Suprapubic skin (tissue), 4 donors: ENCODE data around the gene PRKCE. TPM values are rescaled to one million over a fixed set of nuclear protein-coding genes. Genes with fewer than 3 reads are reported as not detected.

Experiments
- DNase-seq, 2 donors: peaks; one replicate each; pipeline ENCODE4 v3.0.0-alpha.2; 2019; ENCODE audit warnings: low spot score in 2 of 2
- H3K27ac ChIP-seq: fragments of 200-600 bp; sonication (generic); one replicate; pipeline ENCODE4 v1.5.1; 2019
- H3K27me3 ChIP-seq: fragments of 200-600 bp; sonication (generic); one replicate; pipeline ENCODE4 v1.5.1; 2019
- H3K36me3 ChIP-seq: fragments of 200-600 bp; sonication (generic); one replicate; pipeline ENCODE4 v1.5.1; 2019
- H3K4me1 ChIP-seq: fragments of 200-600 bp; sonication (generic); one replicate; pipeline ENCODE4 v1.5.1; 2019
- H3K4me3 ChIP-seq: fragments of 200-600 bp; sonication (generic); one replicate; pipeline ENCODE4 v1.5.1; 2019; ENCODE audit warnings: mild to moderate bottlenecking
- H3K9me3 ChIP-seq: fragments of 200-600 bp; sonication (generic); one replicate; pipeline ENCODE4 v1.5.1; 2019
- CTCF ChIP-seq, 2 donors: fragments of 200-600 bp in 1 of 2; fragments of 450-650 bp in 1 of 2; sonication (generic) in 1 of 2; IDR thresholded peaks; one replicate each; pipeline ENCODE4 v1.5.1; 2016 to 2019; ENCODE audit warnings: antibody characterized with exemption in 2 of 2, mild to moderate bottlenecking in 1 of 2, moderate library complexity in 1 of 2
- EP300 ChIP-seq: sonication (generic); formaldehyde crosslinking; IDR thresholded peaks from one replicate; pipeline ENCODE4 v1.6.1; 2017; ENCODE audit warnings: antibody characterized with exemption
- POLR2A ChIP-seq, 2 donors: fragments of 450-650 bp; IDR thresholded peaks; one replicate each; pipeline ENCODE4 v1.6.1; 2017; ENCODE audit warnings: antibody characterized with exemption in 2 of 2, mild to moderate bottlenecking in 2 of 2, moderate library complexity in 2 of 2
- POLR2AphosphoS5 ChIP-seq, 3 donors: sonication (generic); formaldehyde crosslinking; IDR thresholded peaks; one replicate each; pipeline ENCODE4 v1.6.1; 2017; ENCODE audit warnings: antibody characterized with exemption in 3 of 3
- WGBS: methylation state at CpG from one replicate; pipeline ENCODE4 v1.1.5; 2018; 5-methylcytosine and 5-hydroxymethylcytosine counted together
- total RNA-seq, 4 donors: library from RNA; depleted of rRNA; stranded (reverse); fragments of >200 nt; gene quantifications; one replicate each; pipeline ENCODE4 v1.1.0, GENCODE V29; 2016

PRKCE gene
- total RNA-seq, 4 donors from 2014 or later = 7.9 to 18.3 (median 12.5) TPM

DNA sequence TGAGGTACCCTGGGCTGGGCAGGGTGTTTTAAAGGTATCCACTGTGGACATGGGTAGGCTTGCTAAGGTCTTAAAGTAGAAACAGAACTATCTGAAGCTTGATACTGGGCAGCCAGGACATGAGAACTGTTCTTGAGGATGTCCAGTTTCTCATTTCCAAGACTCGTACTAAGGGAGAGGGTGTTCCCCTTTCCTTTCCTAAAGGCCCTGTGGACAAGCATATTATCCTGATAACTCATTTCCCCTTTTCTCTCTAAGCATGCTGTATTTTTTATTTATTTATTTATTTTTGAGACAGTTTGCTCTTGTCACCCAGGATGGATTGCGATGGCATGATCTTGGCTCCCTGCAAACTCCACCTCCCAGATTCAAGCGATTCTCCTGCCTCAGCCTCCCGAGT, 273.6 kb downstream of the PRKCE start:
- DNase-seq = no peak
- no peak for TF ChIP-seq CTCF (IDR thresholded peaks at IDR 0.05)
- TF ChIP-seq EP300 = no peak
- TF ChIP-seq POLR2A (IDR thresholded peaks at IDR 0.05) = no peak
- no peak for TF ChIP-seq POLR2AphosphoS5 (IDR thresholded peaks at IDR 0.05)
- Histone ChIP-seq H3K36me3 (no peaks in the 10 kb centered on the region), H3K9me3 (no peaks in the 10 kb centered on the region), H3K27me3 (no peaks in the 10 kb centered on the region), H3K4me3 (no peak overlapping the region), H3K4me1 (peaks cover 23% of the 10 kb centered on the region), H3K27ac (no peak overlapping the region)
- 89% methylated on average over 4 of the region's 4 CpGs for WGBS

DNA sequence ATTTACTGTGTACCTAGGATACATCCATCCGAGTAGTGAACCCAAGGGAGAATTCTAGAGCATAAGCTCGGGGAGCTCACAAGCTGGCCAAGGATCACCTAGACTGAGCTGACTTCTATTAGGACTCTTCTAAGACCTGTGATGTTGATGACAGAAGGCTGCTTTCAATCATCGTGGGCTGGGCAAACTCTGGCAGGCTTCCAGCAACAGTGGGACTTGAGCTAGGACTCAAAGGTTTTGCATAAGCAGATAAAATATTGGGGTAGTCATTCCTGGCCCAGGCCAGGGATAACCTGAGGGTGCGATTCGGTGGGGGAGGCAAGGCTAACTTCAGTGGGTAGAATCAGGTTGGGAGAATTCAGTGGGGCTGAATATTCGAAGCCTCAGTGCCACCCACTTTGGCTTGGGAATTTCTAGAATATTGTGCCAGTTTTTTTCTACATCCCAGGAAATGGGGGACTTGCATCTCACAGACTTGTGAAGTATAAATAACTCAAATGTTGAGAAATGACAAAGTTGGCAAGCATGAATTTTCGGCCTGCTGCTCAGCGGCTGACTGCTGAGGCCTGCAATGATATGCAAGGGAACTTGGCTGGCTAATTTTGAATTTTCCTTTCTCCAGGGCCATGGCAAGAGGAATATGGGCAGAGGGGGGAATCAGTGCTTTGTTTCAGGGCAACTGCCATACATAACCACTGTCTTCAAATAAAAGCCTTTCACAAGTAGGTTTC, 274.3 kb downstream of the PRKCE start:
- no peak for DNase-seq
- Histone ChIP-seq H3K36me3 (no peaks in the 10 kb centered on the region), H3K9me3 (no peaks in the 10 kb centered on the region), H3K27me3 (no peaks in the 10 kb centered on the region), H3K27ac (no peak overlapping the region), H3K4me1 (peaks cover 23% of the 10 kb centered on the region), H3K4me3 (no peak overlapping the region)
- TF ChIP-seq POLR2AphosphoS5 (IDR thresholded peaks at IDR 0.05) (no peak), CTCF (IDR thresholded peaks at IDR 0.05) (no peak), EP300 (no peak), POLR2A (IDR thresholded peaks at IDR 0.05) (no peak)
- WGBS = 69% methylated on average over 8 of the region's 8 CpGs

DNA sequence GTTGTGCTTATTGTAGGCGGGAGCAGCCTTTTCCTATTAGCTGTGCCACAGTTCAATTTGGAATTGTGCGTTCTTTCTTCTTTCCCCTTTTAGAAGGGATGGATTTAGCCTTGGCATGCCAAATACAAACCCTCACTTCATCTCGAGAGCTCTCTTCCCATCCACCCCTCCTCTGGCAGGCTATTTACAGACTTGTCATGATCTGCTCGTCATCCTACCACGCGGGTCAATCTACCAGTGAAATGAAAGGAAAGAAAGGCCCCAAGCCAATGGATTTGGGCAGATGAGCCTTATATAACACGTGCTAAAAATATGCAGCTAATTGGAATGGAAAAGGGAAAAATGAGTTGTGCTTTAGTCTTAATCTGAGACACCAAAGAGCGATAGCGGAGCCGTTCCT, 277.5 kb downstream of the PRKCE start:
- no peaks in the 10 kb centered on the region for H3K9me3 ChIP-seq
- DNase-seq = no peak
- H3K27me3 ChIP-seq = no peaks in the 10 kb centered on the region
- H3K36me3 ChIP-seq = no peaks in the 10 kb centered on the region
- no peak overlapping the region for H3K27ac ChIP-seq
- WGBS = 68% methylated on average over 10 of the region's 10 CpGs
- TF ChIP-seq CTCF (IDR thresholded peaks at IDR 0.05) = no peak
- TF ChIP-seq POLR2A (IDR thresholded peaks at IDR 0.05) = no peak
- no peak for TF ChIP-seq POLR2AphosphoS5 (IDR thresholded peaks at IDR 0.05)
- TF ChIP-seq EP300 = no peak
- H3K4me1 ChIP-seq = peaks cover 21% of the 10 kb centered on the region
- no peak overlapping the region for H3K4me3 ChIP-seq

GRCh38 chr2:45929674-45930395, 278.4 kb downstream of the PRKCE start:
- no peaks in the 10 kb centered on the region for H3K27me3 ChIP-seq
- H3K4me3 ChIP-seq = no peak overlapping the region
- DNase-seq = no peak
- H3K9me3 ChIP-seq = no peaks in the 10 kb centered on the region
- no peaks in the 10 kb centered on the region for H3K36me3 ChIP-seq
- TF ChIP-seq EP300 (no peak), CTCF (IDR thresholded peaks at IDR 0.05) (no peak), POLR2A (IDR thresholded peaks at IDR 0.05) (no peak), POLR2AphosphoS5 (IDR thresholded peaks at IDR 0.05) (no peak)
- WGBS = 84% methylated on average over 6 of the region's 6 CpGs
- no peak overlapping the region for H3K27ac ChIP-seq
- peaks cover 15% of the 10 kb centered on the region for H3K4me1 ChIP-seq

- WGBS = no CpG with 5 or more reads among the region's 1 CpG
- Histone ChIP-seq H3K27me3 (no peaks in the 10 kb centered on the region), H3K4me1 (peaks cover 9% of the 10 kb centered on the region)
Measured at GRCh38 chr2:45930396-45930792, 278.9 kb downstream of the PRKCE start.

More at GRCh38 chr2:45930396-45930792, 278.9 kb downstream of the PRKCE start:
- H3K27ac ChIP-seq = no peak overlapping the region
- no peak overlapping the region for H3K4me3 ChIP-seq
- H3K36me3 ChIP-seq = no peaks in the 10 kb centered on the region
- TF ChIP-seq EP300 (no peak), CTCF (IDR thresholded peaks at IDR 0.05) (no peak), POLR2AphosphoS5 (IDR thresholded peaks at IDR 0.05) (no peak)
- no peaks in the 10 kb centered on the region for H3K9me3 ChIP-seq
- DNase-seq = no peak
